ENCODE measurements around the gene SNAPC1. TPM values are rescaled to one million over a fixed set of nuclear protein-coding genes. Genes with fewer than 3 reads are reported as not detected.

SNAPC1 gene
- total and polyA plus RNA-seq, 7 donors = 0.92 to 7.8 (median 4.1) TPM

- no peak for DNase-seq
- WGBS, 2 donors = 86 to 89% methylated on average over 5 of the region's 5 CpGs
- Histone ChIP-seq H3K27ac (no peak overlapping the region), H3K27me3 (no peaks in the 10 kb centered on the region), H3K4me1 (peaks cover 0 to 40% (median 21%) of the 10 kb centered on the region in 4 donors), H3K36me3 (peaks cover 0 to 36% (median 10%) of the 10 kb centered on the region in 4 donors), H3K9me3 (no peaks in the 10 kb centered on the region), H3K4me3 (no peak overlapping the region)
- intact Hi-C loops (cut with DNase I) = no loop called here
- no peak for TF ChIP-seq POLR2A (IDR thresholded peaks at IDR 0.05)
- no peak for TF ChIP-seq EP300 (IDR thresholded peaks at IDR 0.05)
- TF ChIP-seq, protein P1, sequence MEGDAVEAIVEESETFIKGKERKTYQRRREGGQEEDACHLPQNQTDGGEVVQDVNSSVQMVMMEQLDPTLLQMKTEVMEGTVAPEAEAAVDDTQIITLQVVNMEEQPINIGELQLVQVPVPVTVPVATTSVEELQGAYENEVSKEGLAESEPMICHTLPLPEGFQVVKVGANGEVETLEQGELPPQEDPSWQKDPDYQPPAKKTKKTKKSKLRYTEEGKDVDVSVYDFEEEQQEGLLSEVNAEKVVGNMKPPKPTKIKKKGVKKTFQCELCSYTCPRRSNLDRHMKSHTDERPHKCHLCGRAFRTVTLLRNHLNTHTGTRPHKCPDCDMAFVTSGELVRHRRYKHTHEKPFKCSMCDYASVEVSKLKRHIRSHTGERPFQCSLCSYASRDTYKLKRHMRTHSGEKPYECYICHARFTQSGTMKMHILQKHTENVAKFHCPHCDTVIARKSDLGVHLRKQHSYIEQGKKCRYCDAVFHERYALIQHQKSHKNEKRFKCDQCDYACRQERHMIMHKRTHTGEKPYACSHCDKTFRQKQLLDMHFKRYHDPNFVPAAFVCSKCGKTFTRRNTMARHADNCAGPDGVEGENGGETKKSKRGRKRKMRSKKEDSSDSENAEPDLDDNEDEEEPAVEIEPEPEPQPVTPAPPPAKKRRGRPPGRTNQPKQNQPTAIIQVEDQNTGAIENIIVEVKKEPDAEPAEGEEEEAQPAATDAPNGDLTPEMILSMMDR (IDR thresholded peaks at IDR 0.05) = no peak
- no peak for TF ChIP-seq POLR2AphosphoS5 (IDR thresholded peaks at IDR 0.05)
Observed at GRCh38 chr14:61766151-61766550, 3.9 kb downstream of the SNAPC1 start.

DNA sequence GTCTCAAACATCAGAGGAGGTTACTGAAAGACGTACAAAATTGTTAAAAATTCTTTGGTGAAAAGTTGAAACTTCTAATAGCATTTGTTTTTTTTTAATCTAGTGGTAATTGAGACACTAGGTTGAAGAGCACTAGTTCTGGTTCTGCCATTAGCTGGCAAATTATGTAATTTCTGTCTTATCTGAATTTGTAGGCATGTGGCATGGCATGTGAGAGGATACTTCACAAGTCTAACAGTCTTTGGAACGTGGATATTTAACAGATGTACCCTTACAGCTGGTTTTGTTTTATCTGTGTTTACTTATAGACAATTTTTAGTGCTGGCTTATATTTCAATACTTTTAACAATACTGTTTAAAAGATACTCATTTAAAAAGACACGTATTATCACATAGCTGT, 6.0 kb downstream of the SNAPC1 start:
- H3K4me1 ChIP-seq = peaks cover 0 to 27% (median 14%) of the 10 kb centered on the region in 4 donors
- no peaks in the 10 kb centered on the region for H3K27me3 ChIP-seq
- intact Hi-C loops (cut with DNase I) = no loop called here
- H3K9me3 ChIP-seq = no peaks in the 10 kb centered on the region
- no peak overlapping the region for H3K4me3 ChIP-seq
- 84 to 93% methylated on average over 3 of the region's 3 CpGs for WGBS, 2 donors
- no peak for DNase-seq
- H3K36me3 ChIP-seq = peaks cover 0 to 54% (median 15%) of the 10 kb centered on the region in 4 donors
- no peak overlapping the region for H3K27ac ChIP-seq
- TF ChIP-seq POLR2AphosphoS5 (IDR thresholded peaks at IDR 0.05) = no peak
- no peak for TF ChIP-seq EP300 (IDR thresholded peaks at IDR 0.05)
- TF ChIP-seq POLR2A (IDR thresholded peaks at IDR 0.05) = no peak
- TF ChIP-seq, protein P1 (IDR thresholded peaks at IDR 0.05) = no peak

- TF ChIP-seq POLR2A (IDR thresholded peaks at IDR 0.05) = no peak
- Histone ChIP-seq H3K27ac (no peak overlapping the region), H3K9me3 (no peaks in the 10 kb centered on the region), H3K4me3 (no peak overlapping the region), H3K4me1 (peaks cover 0 to 13% (median 0%) of the 10 kb centered on the region in 4 donors), H3K27me3 (no peaks in the 10 kb centered on the region), H3K36me3 (peaks cover 0 to 69% (median 17%) of the 10 kb centered on the region in 4 donors)
- WGBS, 2 donors = 96 to 99% methylated on average over 3 of the region's 3 CpGs
- intact Hi-C loops (cut with DNase I) = no loop called here
- no peak for DNase-seq
Observed at GRCh38 chr14:61769893-61770292, 7.7 kb downstream of the SNAPC1 start.

- peaks cover 0 to 93% (median 23%) of the 10 kb centered on the region in 4 donors for H3K36me3 ChIP-seq
- 99 to 100% methylated on average over 1 of the region's 1 CpG for WGBS, 2 donors
- H3K27me3 ChIP-seq = no peaks in the 10 kb centered on the region
- DNase-seq = no peak
- no peak overlapping the region for H3K4me3 ChIP-seq
- no peak overlapping the region for H3K27ac ChIP-seq
- H3K4me1 ChIP-seq = no peaks in the 10 kb centered on the region
- no peaks in the 10 kb centered on the region for H3K9me3 ChIP-seq
- intact Hi-C loops (cut with DNase I) = no loop called here
- TF ChIP-seq POLR2AphosphoS5 (IDR thresholded peaks at IDR 0.05) (no peak), POLR2A (IDR thresholded peaks at IDR 0.05) (no peak), EP300 (IDR thresholded peaks at IDR 0.05) (no peak)
Observed at GRCh38 chr14:61774861-61775260, 12.6 kb downstream of the SNAPC1 start.

GRCh38 chr14:61780125-61780524, 17.9 kb downstream of the SNAPC1 start:
- no peak overlapping the region for H3K27ac ChIP-seq
- H3K36me3 ChIP-seq = peaks cover 0 to 97% (median 21%) of the 10 kb centered on the region in 4 donors
- H3K4me3 ChIP-seq = no peak overlapping the region
- intact Hi-C loops (cut with DNase I) = no loop called here
- TF ChIP-seq POLR2A (IDR thresholded peaks at IDR 0.05) = no peak
- H3K9me3 ChIP-seq = no peaks in the 10 kb centered on the region
- H3K27me3 ChIP-seq = no peaks in the 10 kb centered on the region
- no peak for DNase-seq
- WGBS, 2 donors = 69 to 84% methylated on average over 3 of the region's 3 CpGs
- no peaks in the 10 kb centered on the region for H3K4me1 ChIP-seq

GRCh38 chr14:61797309-61797708, 35.1 kb downstream of the SNAPC1 start:
- Histone ChIP-seq H3K4me3 (no peak overlapping the region), H3K27me3 (no peaks in the 10 kb centered on the region), H3K4me1 (no peaks in the 10 kb centered on the region), H3K27ac (no peak overlapping the region), H3K9me3 (no peaks in the 10 kb centered on the region), H3K36me3 (peaks cover 0 to 31% (median 0%) of the 10 kb centered on the region in 4 donors)
- TF ChIP-seq POLR2AphosphoS5 (IDR thresholded peaks at IDR 0.05) (no peak), EP300 (IDR thresholded peaks at IDR 0.05) (no peak), POLR2A (IDR thresholded peaks at IDR 0.05) (no peak)
- TF ChIP-seq, protein P1 (IDR thresholded peaks at IDR 0.05) = no peak
- no peak for DNase-seq
- intact Hi-C loops (cut with DNase I) = no loop called here
- WGBS, 2 donors = 95 to 96% methylated on average over 5 of the region's 5 CpGs
